Measurements from ENCODE around the gene TMEM183A. TPM values are rescaled to one million over a fixed set of nuclear protein-coding genes. Genes with fewer than 3 reads are reported as not detected.
A peak's percentile ranks its signal among the peaks of the same experiment; 100 is the strongest.

The TMEM183A gene
- total RNA-seq, 1 experiment from 2014 or later, result 119 TPM

DNA sequence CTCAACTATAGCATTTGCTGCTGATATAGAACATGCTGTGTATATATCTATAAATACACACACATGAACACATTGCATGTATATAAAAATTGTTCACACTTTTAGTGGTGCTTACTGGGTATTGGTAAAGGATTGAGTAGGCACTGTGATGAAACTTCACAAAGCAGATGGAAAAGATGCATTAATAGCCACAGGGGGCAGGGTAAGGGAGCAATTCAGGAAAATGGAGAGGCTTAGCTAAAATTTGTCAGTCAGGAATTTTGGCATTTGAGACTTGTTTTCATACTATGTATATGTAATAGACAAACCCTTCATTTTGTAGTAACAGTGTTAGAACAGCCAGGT, 18.5 kb downstream of the TMEM183A start:
- no peak overlapping the region for H3K4me3 ChIP-seq (ENCODE audit: low read length)
- no peak overlapping the region for H3K27ac ChIP-seq (ENCODE audit: low read length)
- POLR2A ChIA-PET (ENCODE audit: unreplicated experiment), result no interaction called here
- H3K79me2 ChIP-seq (ENCODE audit: low read length), result no peaks in the 10 kb centered on the region
- intact Hi-C loops (cut with micrococcal nuclease), result no loop called here
- BruUV-seq (replicated peaks), result no TSS peak
- no peaks in the 10 kb centered on the region for H4K20me1 ChIP-seq (ENCODE audit: low read length)
- no peak for ATAC-seq
- H3K9me3 ChIP-seq (ENCODE audit: low read length), result no peaks in the 10 kb centered on the region
- no peak overlapping the region for H3K4me2 ChIP-seq (ENCODE audit: low read length)
- no peak for DNase-seq
- CTCF ChIA-PET, result no interaction called here
- no peaks in the 10 kb centered on the region for H3K9me2 ChIP-seq (replicated peaks; ENCODE audit: low read length)
- H3K36me3 ChIP-seq (ENCODE audit: low read depth, low read length), result peaks cover 28% of the 10 kb centered on the region
- no peaks in the 10 kb centered on the region for H3K27me3 ChIP-seq (ENCODE audit: low read length)
- H2AFZ ChIP-seq (ENCODE audit: low read length), result peak overlapping the region; percentile 76
- TF ChIP-seq, protein P1, sequence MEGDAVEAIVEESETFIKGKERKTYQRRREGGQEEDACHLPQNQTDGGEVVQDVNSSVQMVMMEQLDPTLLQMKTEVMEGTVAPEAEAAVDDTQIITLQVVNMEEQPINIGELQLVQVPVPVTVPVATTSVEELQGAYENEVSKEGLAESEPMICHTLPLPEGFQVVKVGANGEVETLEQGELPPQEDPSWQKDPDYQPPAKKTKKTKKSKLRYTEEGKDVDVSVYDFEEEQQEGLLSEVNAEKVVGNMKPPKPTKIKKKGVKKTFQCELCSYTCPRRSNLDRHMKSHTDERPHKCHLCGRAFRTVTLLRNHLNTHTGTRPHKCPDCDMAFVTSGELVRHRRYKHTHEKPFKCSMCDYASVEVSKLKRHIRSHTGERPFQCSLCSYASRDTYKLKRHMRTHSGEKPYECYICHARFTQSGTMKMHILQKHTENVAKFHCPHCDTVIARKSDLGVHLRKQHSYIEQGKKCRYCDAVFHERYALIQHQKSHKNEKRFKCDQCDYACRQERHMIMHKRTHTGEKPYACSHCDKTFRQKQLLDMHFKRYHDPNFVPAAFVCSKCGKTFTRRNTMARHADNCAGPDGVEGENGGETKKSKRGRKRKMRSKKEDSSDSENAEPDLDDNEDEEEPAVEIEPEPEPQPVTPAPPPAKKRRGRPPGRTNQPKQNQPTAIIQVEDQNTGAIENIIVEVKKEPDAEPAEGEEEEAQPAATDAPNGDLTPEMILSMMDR (conservative IDR thresholded peaks at IDR 0.05; ENCODE audit: low read depth, low read length), result no peak
- TF ChIP-seq EZH2 (IDR thresholded peaks at IDR 0.05; ENCODE audit: low read length, unreplicated experiment), result no peak
- TF ChIP-seq EZH2phosphoT487 (IDR thresholded peaks at IDR 0.05; ENCODE audit: borderline replicate concordance, low read length), result no peak
- H3K9ac ChIP-seq (ENCODE audit: low read length), result no peak overlapping the region
- peaks cover 7% of the 10 kb centered on the region for H3F3A ChIP-seq (ENCODE audit: low read length, unreplicated experiment)
- H3K4me1 ChIP-seq (ENCODE audit: insufficient read depth, low read length), result no peaks in the 10 kb centered on the region; the same call in 1 of the 2 replicates

DNA sequence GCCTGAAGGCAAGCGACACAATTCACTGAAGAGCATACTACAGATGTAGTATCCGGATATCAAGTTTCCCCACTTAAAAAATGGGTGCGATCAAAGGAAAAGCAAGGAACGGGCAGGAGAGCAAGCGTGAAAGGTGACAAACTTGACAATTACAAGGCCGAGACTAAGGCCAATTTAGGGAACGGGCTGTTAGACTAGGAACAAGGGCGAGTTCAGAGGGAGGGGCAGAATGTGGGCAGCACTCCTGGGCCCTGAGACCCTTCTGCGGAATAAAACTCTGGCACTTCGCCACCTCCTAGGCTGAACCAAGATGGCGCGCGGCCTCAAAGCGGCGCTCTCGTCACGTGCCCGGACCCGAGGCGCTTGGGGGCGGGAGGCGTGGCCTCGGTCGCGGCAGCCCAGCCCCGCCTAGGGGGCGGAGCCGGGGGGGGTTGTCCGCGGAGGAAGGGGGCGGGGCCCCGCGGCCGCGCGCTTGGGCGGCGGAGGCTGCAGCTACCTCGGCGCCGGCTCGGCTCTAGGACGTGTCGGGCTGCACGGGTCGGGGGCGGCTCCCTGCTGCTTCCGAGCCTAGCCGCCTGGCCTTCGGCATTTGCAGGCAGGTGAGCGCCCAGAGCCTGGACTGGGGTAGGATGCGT, 19.0 kb downstream of the TMEM183A start, which contains the start of gene PPFIA4:
PPFIA4 (plus strand) TSS at position 461 of the 635 bp plus-strand sequence. CDS start 12,518 bp downstream, outside the sequence.
- Histone ChIP-seq H3K36me3 (ENCODE audit: low read depth, low read length) (peaks cover 24% of the 10 kb centered on the region), H2AFZ (ENCODE audit: low read length) (peak within 1 kb of the TSS; percentile 76), H3K79me2 (ENCODE audit: low read length) (no peaks in the 10 kb centered on the region), H3K27ac (ENCODE audit: low read length) (no peak within 1 kb of the TSS), H3K9ac (ENCODE audit: low read length) (peak within 1 kb of the TSS; percentile 34), H3K4me3 (ENCODE audit: low read length) (peak within 1 kb of the TSS; percentile 73), H3K27me3 (ENCODE audit: low read length) (no peaks in the 10 kb centered on the region), H3K4me1 (ENCODE audit: insufficient read depth, low read length) (no peaks in the 10 kb centered on the region; the same call in 1 of the 2 replicates), H3K4me2 (ENCODE audit: low read length) (peak within 1 kb of the TSS; percentile 95), H4K20me1 (ENCODE audit: low read length) (no peaks in the 10 kb centered on the region), H3K9me3 (ENCODE audit: low read length) (no peaks in the 10 kb centered on the region), H3F3A (ENCODE audit: low read length, unreplicated experiment) (peaks cover 7% of the 10 kb centered on the region), H3K9me2 (replicated peaks; ENCODE audit: low read length) (no peaks in the 10 kb centered on the region)
- BruUV-seq (replicated peaks), result no TSS peak
- no peak for TF ChIP-seq EZH2phosphoT487 (IDR thresholded peaks at IDR 0.05; ENCODE audit: borderline replicate concordance, low read length)
- TF ChIP-seq, protein P1 (conservative IDR thresholded peaks at IDR 0.05; ENCODE audit: low read depth, low read length), result no peak
- TF ChIP-seq EZH2 (IDR thresholded peaks at IDR 0.05; ENCODE audit: low read length, unreplicated experiment), result no peak
- ATAC-seq (peak; percentile 78), DNase-seq (peak; percentile 80)
- intact Hi-C loops (cut with micrococcal nuclease), result no loop called here
- ChIA-PET CTCF (interaction anchor here (0.7 kb wide), 1 partner anchor 214 kb away, joined by 14 read pairs; no protein-coding TSS in a partner anchor), POLR2A (ENCODE audit: unreplicated experiment) (no interaction called here)

All from PC-3 (cell line).